H1 (cell line): Measurements from ENCODE around the gene HDAC11. TPM values are rescaled to one million over a fixed set of nuclear protein-coding genes. Genes with fewer than 3 reads are reported as not detected.

Source experiments
- BACH1 ChIP-seq: IDR thresholded peaks from 2 replicates; pipeline ENCODE4 v1.6.1; 2012; ENCODE audit warnings: low read length, improper control_type of control experiment
- BCL11A ChIP-seq, 2 experiments: IDR thresholded peaks; one replicate each; pipeline ENCODE4 v1.6.1; 2011; ENCODE audit warnings: low read depth in 2 of 2, low read length in 2 of 2, mild to moderate bottlenecking in 2 of 2
- EP300 ChIP-seq, 2 experiments: IDR thresholded peaks; 1 replicate in 1 of 2; 2 replicates in 1 of 2; pipeline ENCODE4 v1.6.1; 2011 to 2012; ENCODE audit warnings: low read depth in 2 of 2, low read length in 2 of 2, mild to moderate bottlenecking in 2 of 2, borderline replicate concordance in 1 of 2, inconsistent platforms in 1 of 2, moderate library complexity in 1 of 2
- HDAC6 ChIP-seq: IDR thresholded peaks from one replicate; pipeline ENCODE4 v1.7.1; 2012; ENCODE audit warnings: low read depth, mild to moderate bottlenecking, inconsistent platforms, low read length, moderate library complexity
- JUND ChIP-seq: IDR thresholded peaks from 2 replicates; pipeline ENCODE4 v1.6.1; 2011; ENCODE audit warnings: mild to moderate bottlenecking, improper control_type of control experiment, low read length
- PHF8 ChIP-seq: fragments of 200-600 bp; sonication (generic); conservative IDR thresholded peaks from 2 replicates; pipeline ENCODE4 v1.7.1; 2012; ENCODE audit warnings: low read depth, mild to moderate bottlenecking, inconsistent platforms, low read length, moderate library complexity
- POLR2AphosphoS5 ChIP-seq: IDR thresholded peaks from 2 replicates; pipeline ENCODE4 v1.6.1; 2011; ENCODE audit warnings: low read depth, low read length
- POU5F1 ChIP-seq: IDR thresholded peaks from 2 replicates; pipeline ENCODE4 v1.6.1; 2011; ENCODE audit warnings: low read depth, mild to moderate bottlenecking, low read length, moderate library complexity
- RXRA ChIP-seq: IDR thresholded peaks from 2 replicates; pipeline ENCODE4 v1.6.1; 2011; ENCODE audit warnings: low read depth, mild to moderate bottlenecking, low read length, moderate library complexity; ENCODE audit not compliant: insufficient read depth
- TEAD4 ChIP-seq: IDR thresholded peaks from 2 replicates; pipeline ENCODE4 v1.6.1; 2012; ENCODE audit warnings: low read depth, low read length, inconsistent platforms, mixed read lengths
- polyA plus RNA-seq, 7 experiments: library from polyadenylated mRNA; depleted of rRNA in 3 of 7; stranded (reverse) in 5 of 7; unstranded in 2 of 7; fragments of >200 nt in 5 of 7; fragments of 200-250 nt in 2 of 7; gene quantifications; 1 replicate in 5 of 7; 2 replicates in 1 of 7; 4 replicates in 1 of 7; pipeline versions ENCODE4 v1.2.1 to v1.2.3, GENCODE V29; 2011 to 2013; ENCODE audit warnings: missing spikeins in 2 of 7, mixed read lengths in 2 of 7
- total RNA-seq: library from RNA; stranded (reverse); fragmentation: NEBNext Ultra II Directional; extraction: Animal tissue kit (Norgen Biotek cat#: 25700); gene quantifications from 2 replicates; pipeline ENCODE4 v1.2.1, GENCODE V29; 2021
- TF ChIP-seq, protein P1 (sequence below): fragments of 300-600 bp; sonication (generic); IDR thresholded peaks from 2 replicates; pipeline ENCODE4 v1.7.1; 2012; ENCODE audit warnings: low read length, moderate library complexity, mild to moderate bottlenecking, inconsistent platforms; ENCODE audit not compliant: insufficient replicate concordance

Gene HDAC11
- total and polyA plus RNA-seq, 2 of the 8 experiments (the other 6 are each of a cell fraction or from before 2014, with no cell fraction given) = 6.8 to 7.4 TPM

DNA sequence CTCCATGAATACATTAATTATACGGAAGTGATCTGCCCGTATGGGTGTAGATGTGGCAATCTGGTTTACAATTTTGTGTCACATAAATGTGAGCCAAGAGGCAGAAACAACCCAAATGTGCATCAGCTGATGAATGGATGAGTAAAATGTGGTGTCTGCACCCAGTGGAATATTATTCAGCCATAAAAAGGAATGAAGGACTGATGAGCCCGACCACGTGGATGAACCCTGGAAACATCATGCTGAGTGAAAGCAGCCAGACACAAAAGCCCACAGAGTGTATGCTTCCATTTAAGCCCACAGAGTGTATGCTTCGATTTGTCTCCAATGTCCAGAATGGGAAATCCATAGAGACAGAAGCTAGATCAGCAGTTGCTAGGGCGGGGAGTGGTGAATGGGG is 41.2 kb downstream of the HDAC11 start (continued):
- TF ChIP-seq, protein P1, sequence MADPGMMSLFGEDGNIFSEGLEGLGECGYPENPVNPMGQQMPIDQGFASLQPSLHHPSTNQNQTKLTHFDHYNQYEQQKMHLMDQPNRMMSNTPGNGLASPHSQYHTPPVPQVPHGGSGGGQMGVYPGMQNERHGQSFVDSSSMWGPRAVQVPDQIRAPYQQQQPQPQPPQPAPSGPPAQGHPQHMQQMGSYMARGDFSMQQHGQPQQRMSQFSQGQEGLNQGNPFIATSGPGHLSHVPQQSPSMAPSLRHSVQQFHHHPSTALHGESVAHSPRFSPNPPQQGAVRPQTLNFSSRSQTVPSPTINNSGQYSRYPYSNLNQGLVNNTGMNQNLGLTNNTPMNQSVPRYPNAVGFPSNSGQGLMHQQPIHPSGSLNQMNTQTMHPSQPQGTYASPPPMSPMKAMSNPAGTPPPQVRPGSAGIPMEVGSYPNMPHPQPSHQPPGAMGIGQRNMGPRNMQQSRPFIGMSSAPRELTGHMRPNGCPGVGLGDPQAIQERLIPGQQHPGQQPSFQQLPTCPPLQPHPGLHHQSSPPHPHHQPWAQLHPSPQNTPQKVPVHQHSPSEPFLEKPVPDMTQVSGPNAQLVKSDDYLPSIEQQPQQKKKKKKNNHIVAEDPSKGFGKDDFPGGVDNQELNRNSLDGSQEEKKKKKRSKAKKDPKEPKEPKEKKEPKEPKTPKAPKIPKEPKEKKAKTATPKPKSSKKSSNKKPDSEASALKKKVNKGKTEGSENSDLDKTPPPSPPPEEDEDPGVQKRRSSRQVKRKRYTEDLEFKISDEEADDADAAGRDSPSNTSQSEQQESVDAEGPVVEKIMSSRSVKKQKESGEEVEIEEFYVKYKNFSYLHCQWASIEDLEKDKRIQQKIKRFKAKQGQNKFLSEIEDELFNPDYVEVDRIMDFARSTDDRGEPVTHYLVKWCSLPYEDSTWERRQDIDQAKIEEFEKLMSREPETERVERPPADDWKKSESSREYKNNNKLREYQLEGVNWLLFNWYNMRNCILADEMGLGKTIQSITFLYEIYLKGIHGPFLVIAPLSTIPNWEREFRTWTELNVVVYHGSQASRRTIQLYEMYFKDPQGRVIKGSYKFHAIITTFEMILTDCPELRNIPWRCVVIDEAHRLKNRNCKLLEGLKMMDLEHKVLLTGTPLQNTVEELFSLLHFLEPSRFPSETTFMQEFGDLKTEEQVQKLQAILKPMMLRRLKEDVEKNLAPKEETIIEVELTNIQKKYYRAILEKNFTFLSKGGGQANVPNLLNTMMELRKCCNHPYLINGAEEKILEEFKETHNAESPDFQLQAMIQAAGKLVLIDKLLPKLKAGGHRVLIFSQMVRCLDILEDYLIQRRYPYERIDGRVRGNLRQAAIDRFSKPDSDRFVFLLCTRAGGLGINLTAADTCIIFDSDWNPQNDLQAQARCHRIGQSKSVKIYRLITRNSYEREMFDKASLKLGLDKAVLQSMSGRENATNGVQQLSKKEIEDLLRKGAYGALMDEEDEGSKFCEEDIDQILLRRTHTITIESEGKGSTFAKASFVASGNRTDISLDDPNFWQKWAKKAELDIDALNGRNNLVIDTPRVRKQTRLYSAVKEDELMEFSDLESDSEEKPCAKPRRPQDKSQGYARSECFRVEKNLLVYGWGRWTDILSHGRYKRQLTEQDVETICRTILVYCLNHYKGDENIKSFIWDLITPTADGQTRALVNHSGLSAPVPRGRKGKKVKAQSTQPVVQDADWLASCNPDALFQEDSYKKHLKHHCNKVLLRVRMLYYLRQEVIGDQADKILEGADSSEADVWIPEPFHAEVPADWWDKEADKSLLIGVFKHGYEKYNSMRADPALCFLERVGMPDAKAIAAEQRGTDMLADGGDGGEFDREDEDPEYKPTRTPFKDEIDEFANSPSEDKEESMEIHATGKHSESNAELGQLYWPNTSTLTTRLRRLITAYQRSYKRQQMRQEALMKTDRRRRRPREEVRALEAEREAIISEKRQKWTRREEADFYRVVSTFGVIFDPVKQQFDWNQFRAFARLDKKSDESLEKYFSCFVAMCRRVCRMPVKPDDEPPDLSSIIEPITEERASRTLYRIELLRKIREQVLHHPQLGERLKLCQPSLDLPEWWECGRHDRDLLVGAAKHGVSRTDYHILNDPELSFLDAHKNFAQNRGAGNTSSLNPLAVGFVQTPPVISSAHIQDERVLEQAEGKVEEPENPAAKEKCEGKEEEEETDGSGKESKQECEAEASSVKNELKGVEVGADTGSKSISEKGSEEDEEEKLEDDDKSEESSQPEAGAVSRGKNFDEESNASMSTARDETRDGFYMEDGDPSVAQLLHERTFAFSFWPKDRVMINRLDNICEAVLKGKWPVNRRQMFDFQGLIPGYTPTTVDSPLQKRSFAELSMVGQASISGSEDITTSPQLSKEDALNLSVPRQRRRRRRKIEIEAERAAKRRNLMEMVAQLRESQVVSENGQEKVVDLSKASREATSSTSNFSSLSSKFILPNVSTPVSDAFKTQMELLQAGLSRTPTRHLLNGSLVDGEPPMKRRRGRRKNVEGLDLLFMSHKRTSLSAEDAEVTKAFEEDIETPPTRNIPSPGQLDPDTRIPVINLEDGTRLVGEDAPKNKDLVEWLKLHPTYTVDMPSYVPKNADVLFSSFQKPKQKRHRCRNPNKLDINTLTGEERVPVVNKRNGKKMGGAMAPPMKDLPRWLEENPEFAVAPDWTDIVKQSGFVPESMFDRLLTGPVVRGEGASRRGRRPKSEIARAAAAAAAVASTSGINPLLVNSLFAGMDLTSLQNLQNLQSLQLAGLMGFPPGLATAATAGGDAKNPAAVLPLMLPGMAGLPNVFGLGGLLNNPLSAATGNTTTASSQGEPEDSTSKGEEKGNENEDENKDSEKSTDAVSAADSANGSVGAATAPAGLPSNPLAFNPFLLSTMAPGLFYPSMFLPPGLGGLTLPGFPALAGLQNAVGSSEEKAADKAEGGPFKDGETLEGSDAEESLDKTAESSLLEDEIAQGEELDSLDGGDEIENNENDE = no peak
- TF ChIP-seq POLR2AphosphoS5 (no peak), POU5F1 (no peak), RXRA (no peak), BACH1 (no peak), BCL11A (IDR thresholded peaks at IDR 0.05; ENCODE audit: low read depth in 2 of 2, low read length in 2 of 2) (no peak), PHF8 (no peak), JUND (no peak), HDAC6 (no peak), TEAD4 (no peak), EP300 (IDR thresholded peaks at IDR 0.05; ENCODE audit: borderline replicate concordance in 1 of 2, low read depth in 2 of 2, low read length in 2 of 2) (no peak)
